HEK293 (cell line): ENCODE data around the gene FAM240A.

Experiments used
- CTCF ChIA-PET: fragments of 350-600 bp; formaldehyde crosslinking; extraction: SDS; loops from one replicate; lab custom pipeline; 2021; ENCODE audit warnings: antibody characterized with exemption; lab: Yijun Ruan, JAX
- POLR2A ChIA-PET: fragments of 300-600 bp; formaldehyde crosslinking; extraction: SDS; loops from one replicate; lab custom pipeline; 2020; ENCODE audit warnings: antibody characterized with exemption, inconsistent platforms; lab: Yijun Ruan, JAX
- H3K27ac ChIP-seq: fragments of 200-500 bp; sonication (Bioruptor generic); 2 replicates; pipeline ENCODE4 v1.5.1; 2014; ENCODE audit warnings: low read depth, low read length, control low read depth, inconsistent platforms; ENCODE audit errors: extremely low read depth
- H3K36me3 ChIP-seq, 2 experiments: fragments of 200-500 bp in 1 of 2; sonication (Bioruptor generic) in 1 of 2; 1 replicate in 1 of 2; 2 replicates in 1 of 2; pipeline ENCODE4 v1.5.1; 2014 to 2017; ENCODE audit warnings: inconsistent platforms in 2 of 2, low read length in 2 of 2; ENCODE audit not compliant: control insufficient read depth in 2 of 2, insufficient read depth in 1 of 2
- H3K4me1 ChIP-seq: fragments of 200-500 bp; sonication (Bioruptor generic); 2 replicates; pipeline ENCODE4 v1.5.1; 2014; ENCODE audit warnings: mild to moderate bottlenecking, low read length, inconsistent platforms; ENCODE audit not compliant: control insufficient read depth, insufficient read depth
- H3K4me3 ChIP-seq: 2 replicates; pipeline ENCODE4 v1.5.1; 2011; ENCODE audit warnings: low read depth, mild to moderate bottlenecking, control low read depth, low read length, moderate library complexity
- H3K9me3 ChIP-seq: fragments of 200-500 bp; sonication (Bioruptor generic); 2 replicates; pipeline ENCODE4 v1.5.1; 2014; ENCODE audit warnings: low read depth, low read length, inconsistent platforms; ENCODE audit not compliant: control insufficient read depth, insufficient read depth
- BCL11B ChIP-seq: fragments of 450-650 bp; formaldehyde crosslinking; IDR thresholded peaks from 2 replicates; pipeline ENCODE4 v1.5.1; 2016; ENCODE audit warnings: low read depth, missing biosample characterization, missing genetic modification characterization
- EGR2 ChIP-seq: fragments of 450-650 bp; formaldehyde crosslinking; IDR thresholded peaks from 2 replicates; pipeline ENCODE4 v1.5.1; 2016; ENCODE audit warnings: low read depth, missing biosample characterization, missing genetic modification characterization
- GLIS1 ChIP-seq: fragments of 450-650 bp; formaldehyde crosslinking; IDR thresholded peaks from 2 replicates; pipeline ENCODE4 v1.5.1; 2016; ENCODE audit warnings: missing biosample characterization, missing genetic modification characterization
- IKZF3 ChIP-seq: fragments of 450-650 bp; IDR thresholded peaks from 2 replicates; pipeline ENCODE4 v1.5.0; 2018; ENCODE audit warnings: missing biosample characterization, mild to moderate bottlenecking, missing genetic modification characterization, moderate library complexity
- MYNN ChIP-seq: fragments of 450-650 bp; formaldehyde crosslinking; IDR thresholded peaks from 2 replicates; pipeline ENCODE4 v1.5.1; 2016; ENCODE audit warnings: missing biosample characterization, missing genetic modification characterization, borderline replicate concordance
- SP7 ChIP-seq: fragments of 450-650 bp; formaldehyde crosslinking; IDR thresholded peaks from 2 replicates; pipeline ENCODE4 v1.5.1; 2016; ENCODE audit warnings: missing biosample characterization, missing genetic modification characterization
- WT1 ChIP-seq: fragments of 450-650 bp; formaldehyde crosslinking; IDR thresholded peaks from 2 replicates; pipeline ENCODE4 v1.5.1; 2016; ENCODE audit warnings: missing biosample characterization, missing genetic modification characterization
- ZFHX2 ChIP-seq: fragments of 450-650 bp; formaldehyde crosslinking; conservative IDR thresholded peaks from 2 replicates; pipeline ENCODE4 v1.5.1; 2016; ENCODE audit warnings: missing biosample characterization, missing genetic modification characterization
- ZIC2 ChIP-seq: fragments of 450-650 bp; formaldehyde crosslinking; IDR thresholded peaks from 2 replicates; pipeline ENCODE4 v1.5.1; 2016; ENCODE audit warnings: missing biosample characterization, missing genetic modification characterization
- ZNF341 ChIP-seq: fragments of 450-650 bp; formaldehyde crosslinking; IDR thresholded peaks from 2 replicates; pipeline ENCODE4; 2016; ENCODE audit warnings: low read depth, missing biosample characterization, missing genetic modification characterization
- ZNF416 ChIP-seq: fragments of 450-650 bp; formaldehyde crosslinking; IDR thresholded peaks from 2 replicates; pipeline ENCODE4 v1.5.1; 2016; ENCODE audit warnings: missing biosample characterization, missing genetic modification characterization
- ZNF600 ChIP-seq: fragments of 450-650 bp; formaldehyde crosslinking; IDR thresholded peaks from 2 replicates; pipeline ENCODE4 v1.5.1; 2016; ENCODE audit warnings: missing biosample characterization, missing genetic modification characterization
- ZNF654 ChIP-seq: fragments of 450-650 bp; formaldehyde crosslinking; IDR thresholded peaks from 2 replicates; pipeline ENCODE4 v1.5.1; 2016; ENCODE audit warnings: low read depth, missing biosample characterization, missing genetic modification characterization
- ZSCAN30 ChIP-seq: fragments of 450-650 bp; IDR thresholded peaks from 2 replicates; pipeline ENCODE4 v1.5.1; 2018; ENCODE audit warnings: missing biosample characterization, mild to moderate bottlenecking, missing genetic modification characterization, moderate library complexity
- TF ChIP-seq, protein P1 (sequence below): fragments of 450-650 bp; formaldehyde crosslinking; IDR thresholded peaks from 2 replicates; pipeline ENCODE4 v1.5.1; 2016; ENCODE audit warnings: missing biosample characterization, missing genetic modification characterization
- TF ChIP-seq, protein P2 (sequence below): fragments of 450-650 bp; formaldehyde crosslinking; IDR thresholded peaks from 2 replicates; pipeline ENCODE4 v1.5.1; 2016; ENCODE audit warnings: missing biosample characterization, missing genetic modification characterization

FAM240A gene

DNA sequence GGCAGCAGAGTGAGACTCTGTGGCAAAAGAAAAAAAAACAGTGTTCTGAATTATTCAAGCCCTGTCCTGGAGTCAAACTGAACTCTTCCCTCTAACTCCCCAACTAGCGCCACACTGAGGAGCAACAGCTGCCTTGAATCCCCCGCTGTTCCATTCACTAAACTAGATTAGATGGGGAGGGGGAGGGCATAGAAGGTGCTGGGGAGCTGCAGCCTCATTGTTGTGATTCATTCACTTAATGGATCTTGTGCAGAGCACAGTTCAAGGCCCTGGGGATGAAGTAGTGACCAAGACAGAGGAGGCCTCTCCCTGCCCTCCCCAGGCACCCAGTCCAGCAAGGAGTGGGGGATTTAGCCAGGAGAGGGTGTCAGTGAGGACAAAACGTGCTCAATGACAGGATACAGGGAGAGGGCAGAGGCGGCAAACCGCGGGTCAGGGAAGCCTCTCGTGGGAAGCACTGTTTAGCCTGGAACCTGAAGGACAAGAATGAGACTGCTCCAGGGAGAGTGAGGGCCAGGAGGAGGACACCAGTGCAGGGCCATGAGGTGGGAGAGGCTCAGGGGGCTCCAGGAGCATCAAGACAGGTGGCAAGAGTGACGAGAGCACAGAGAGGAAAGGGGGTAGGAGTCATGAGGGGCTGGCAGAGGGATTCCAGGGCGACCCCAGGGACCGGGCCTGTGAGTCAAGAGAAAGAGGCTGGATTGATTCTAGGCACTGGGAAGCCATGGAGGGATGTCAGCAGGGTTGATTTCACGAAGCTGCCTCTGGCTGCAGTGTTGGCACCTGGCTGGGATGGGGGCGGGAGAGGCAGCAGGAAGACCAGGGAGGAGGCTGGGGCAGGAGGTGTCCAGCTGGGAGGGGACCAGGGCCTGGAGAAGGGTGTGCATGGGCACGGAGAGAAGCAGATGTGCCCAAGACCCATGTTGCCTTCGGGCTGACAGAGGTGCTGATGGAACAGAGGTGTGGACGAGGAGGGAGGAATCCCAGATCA lies 49.7 kb downstream of the FAM240A start:
- Histone ChIP-seq H3K27ac (no peak overlapping the region), H3K4me1 (no peaks in the 10 kb centered on the region; the same call in 1 of the 2 replicates), H3K9me3 (no peaks in the 10 kb centered on the region), H3K36me3 (no peaks in the 10 kb centered on the region), H3K4me3 (no peak overlapping the region)
- TF ChIP-seq ZIC2 (tag by site-specific recombination) (peak; percentile 85), MYNN (no peak)
- TF ChIP-seq, protein P1, sequence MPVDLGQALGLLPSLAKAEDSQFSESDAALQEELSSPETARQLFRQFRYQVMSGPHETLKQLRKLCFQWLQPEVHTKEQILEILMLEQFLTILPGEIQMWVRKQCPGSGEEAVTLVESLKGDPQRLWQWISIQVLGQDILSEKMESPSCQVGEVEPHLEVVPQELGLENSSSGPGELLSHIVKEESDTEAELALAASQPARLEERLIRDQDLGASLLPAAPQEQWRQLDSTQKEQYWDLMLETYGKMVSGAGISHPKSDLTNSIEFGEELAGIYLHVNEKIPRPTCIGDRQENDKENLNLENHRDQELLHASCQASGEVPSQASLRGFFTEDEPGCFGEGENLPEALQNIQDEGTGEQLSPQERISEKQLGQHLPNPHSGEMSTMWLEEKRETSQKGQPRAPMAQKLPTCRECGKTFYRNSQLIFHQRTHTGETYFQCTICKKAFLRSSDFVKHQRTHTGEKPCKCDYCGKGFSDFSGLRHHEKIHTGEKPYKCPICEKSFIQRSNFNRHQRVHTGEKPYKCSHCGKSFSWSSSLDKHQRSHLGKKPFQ (tag by site-specific recombination): no peak
- POLR2A ChIA-PET: no interaction called here
- CTCF ChIA-PET: interaction anchor here (0.7 to 1.6 kb wide), 4 partner anchors 117 to 248 kb away, joined by 3 to 5 read pairs (median 4); no protein-coding TSS in a partner anchor

DNA sequence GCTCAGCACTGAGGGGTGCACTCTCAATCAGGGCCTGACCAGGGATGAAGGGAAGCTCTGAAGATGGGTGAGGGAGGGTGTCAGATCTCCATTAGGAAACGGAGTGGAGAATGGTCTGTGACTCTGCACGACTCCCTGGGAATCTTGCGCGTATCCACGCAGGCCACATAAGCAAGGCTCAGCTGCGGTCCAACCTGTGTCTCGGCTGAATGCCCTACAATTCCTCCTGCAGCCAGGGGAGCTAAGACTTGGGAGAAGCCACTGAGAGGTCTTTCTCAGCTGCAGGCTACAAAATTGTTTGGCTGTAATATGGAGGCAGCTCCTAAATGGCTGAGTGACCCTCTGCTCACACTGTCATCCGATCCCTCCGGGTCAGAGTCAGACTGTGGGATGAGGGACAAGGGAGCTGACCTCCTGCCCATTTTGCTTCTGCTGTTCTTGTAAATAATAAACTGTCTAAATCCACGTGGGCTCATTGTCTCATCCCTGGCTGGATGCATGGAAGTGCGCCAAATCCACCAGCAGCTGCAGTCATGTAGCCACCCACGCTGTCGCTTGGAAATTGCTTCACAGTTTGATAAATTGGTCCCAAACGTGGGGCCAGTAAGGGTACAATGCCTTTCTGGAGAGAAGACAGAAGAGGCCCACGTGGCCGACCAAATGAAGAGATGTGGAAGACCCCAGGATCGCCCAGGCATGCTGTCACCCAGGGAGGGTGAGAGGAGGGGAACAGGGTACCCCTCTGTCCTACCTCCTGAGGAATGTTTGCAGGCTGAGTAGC lies 50.6 kb downstream of the FAM240A start:
- Histone ChIP-seq H3K36me3 (no peaks in the 10 kb centered on the region), H3K9me3 (no peaks in the 10 kb centered on the region), H3K4me1 (no peaks in the 10 kb centered on the region; the same call in 1 of the 2 replicates), H3K27ac (no peak overlapping the region), H3K4me3 (no peak overlapping the region)
- ChIA-PET CTCF (interaction anchor here (0.6 to 1.6 kb wide), 5 partner anchors 39 to 1135 kb away, joined by 3 to 4 read pairs (median 4); no protein-coding TSS in a partner anchor), POLR2A (no interaction called here)
- TF ChIP-seq, protein P2, sequence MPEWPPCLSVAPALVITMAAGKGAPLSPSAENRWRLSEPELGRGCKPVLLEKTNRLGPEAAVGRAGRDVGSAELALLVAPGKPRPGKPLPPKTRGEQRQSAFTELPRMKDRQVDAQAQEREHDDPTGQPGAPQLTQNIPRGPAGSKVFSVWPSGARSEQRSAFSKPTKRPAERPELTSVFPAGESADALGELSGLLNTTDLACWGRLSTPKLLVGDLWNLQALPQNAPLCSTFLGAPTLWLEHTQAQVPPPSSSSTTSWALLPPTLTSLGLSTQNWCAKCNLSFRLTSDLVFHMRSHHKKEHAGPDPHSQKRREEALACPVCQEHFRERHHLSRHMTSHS (tag by site-specific recombination): no peak
- TF ChIP-seq ZFHX2 (tag by site-specific recombination) (peak; percentile 80), EGR2 (tag by site-specific recombination) (peak; percentile 43)

DNA sequence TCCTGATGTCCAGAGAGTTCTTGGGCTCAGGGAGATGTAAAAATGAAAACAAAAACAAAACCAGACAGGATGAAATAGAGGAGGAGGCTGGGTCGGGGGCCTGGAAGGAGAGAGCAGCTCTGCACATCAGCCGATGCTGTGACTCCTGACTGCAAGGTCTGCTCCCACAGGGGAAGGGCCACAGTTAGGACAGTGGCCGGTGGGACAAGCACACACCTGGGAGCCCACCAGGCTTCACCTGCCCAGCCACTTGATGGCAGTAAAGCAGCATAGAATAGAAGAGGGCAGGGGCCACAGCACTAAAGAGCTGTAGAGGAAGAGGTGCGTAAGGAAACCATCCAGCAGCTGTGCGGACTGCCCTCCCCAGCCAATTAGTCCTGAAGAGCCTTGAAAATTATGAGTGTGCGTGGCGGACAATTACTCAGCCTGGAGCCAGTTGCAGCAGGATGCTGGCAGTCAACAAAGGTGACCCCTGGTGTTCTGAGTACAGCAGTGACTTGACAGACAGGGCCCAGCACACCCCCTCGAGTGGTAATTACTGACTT lies 51.3 kb downstream of the FAM240A start:
- H3K9me3 ChIP-seq: no peaks in the 10 kb centered on the region
- TF ChIP-seq GLIS1 (tag by site-specific recombination): peak; percentile 76
- TF ChIP-seq ZIC2 (tag by site-specific recombination): peak; percentile 94
- 0 out of 2 replicates have a peak, but pooled peaks have one; percentile 30 for TF ChIP-seq EGR2 (tag by site-specific recombination)
- peak; percentile 48 for TF ChIP-seq ZNF654
- peak; percentile 39; the same call in 1 of the 2 replicates for TF ChIP-seq ZSCAN30
- TF ChIP-seq SP7 (tag by site-specific recombination): peak; percentile 76
- peak; percentile 32; the same call in 1 of the 2 replicates for TF ChIP-seq ZNF600 (tag by site-specific recombination)
- no peak for TF ChIP-seq IKZF3 (tag by site-specific recombination)
- TF ChIP-seq WT1 (tag by site-specific recombination): no peak
- TF ChIP-seq ZNF416 (tag by site-specific recombination): no peak
- peak; percentile 22; the same call in 1 of the 2 replicates for TF ChIP-seq ZNF341 (tag by site-specific recombination)
- no peak for TF ChIP-seq BCL11B (tag by site-specific recombination)
- TF ChIP-seq, all 188 proteins: peak for 8
- Histone ChIP-seq H3K36me3 (no peaks in the 10 kb centered on the region), H3K4me3 (no peak overlapping the region), H3K27ac (no peak overlapping the region), H3K4me1 (no peaks in the 10 kb centered on the region; the same call in 1 of the 2 replicates)
- CTCF ChIA-PET: interaction anchor here (0.6 to 1.6 kb wide), 10 partner anchors 29 to 1134 kb away, joined by 3 to 7 read pairs (median 4); partner anchors contain the start of gene ALS2CL
- POLR2A ChIA-PET: no interaction called here
